Panc1 (cell line): Measurements from ENCODE around the gene FOXD1. TPM values are rescaled to one million over a fixed set of nuclear protein-coding genes. Genes with fewer than 3 reads are reported as not detected.
A peak's percentile ranks its signal among the peaks of the same experiment; 100 is the strongest.

ENCODE experiments used
- ATAC-seq: fragments of 200-7000 bp; cut with Tn5 transposase; 2 replicates; pipeline ENCODE4 v1.9.1; 2020; ENCODE audit warnings: mild to moderate bottlenecking, moderate library complexity
- BruUV-seq: library from RNA; stranded (reverse); fragments of 400-500 nt; replicated peaks from 2 replicates; lab custom pipeline; 2021; lab: Mats Ljungman, UMichigan
- CTCF ChIA-PET: fragments of 300-600 bp; sonication (Branson Sonifier 250); formaldehyde crosslinking; loops from one replicate; lab custom pipeline; 2022; ENCODE audit warnings: antibody characterized with exemption; lab: Charles Lee
- POLR2A ChIA-PET: fragments of 300-600 bp; sonication (Branson Sonifier 250); formaldehyde crosslinking; loops from one replicate; lab custom pipeline; 2022; ENCODE audit warnings: antibody characterized with exemption; lab: Charles Lee
- DNase-seq: peaks from one replicate; pipeline ENCODE4 v3.0.0-alpha.2; 2010; ENCODE audit warnings: low read depth, low spot score
- H3K27ac ChIP-seq: 2 replicates; pipeline ENCODE4 v1.5.1; 2011; ENCODE audit warnings: mild to moderate bottlenecking, low read length, inconsistent platforms
- H3K27me3 ChIP-seq: fragments of 200-500 bp; sonication (Bioruptor generic); 2 replicates; pipeline ENCODE4 v1.6.0; 2014; ENCODE audit warnings: low read length, inconsistent platforms; ENCODE audit not compliant: control insufficient read depth, insufficient read depth
- H3K36me3 ChIP-seq: fragments of 200-500 bp; sonication (Bioruptor generic); 2 replicates; pipeline ENCODE4 v1.5.1; 2014; ENCODE audit warnings: inconsistent platforms, mild to moderate bottlenecking, low read length, moderate library complexity; ENCODE audit not compliant: control insufficient read depth, insufficient read depth
- H3K4me1 ChIP-seq: 2 replicates; pipeline ENCODE4 v1.5.1; 2011; ENCODE audit warnings: inconsistent platforms, mild to moderate bottlenecking, low read length, moderate library complexity; ENCODE audit not compliant: control insufficient read depth, insufficient read depth
- H3K4me3 ChIP-seq, 2 experiments: 2 replicates each; pipeline ENCODE4 v1.5.1; 2011 to 2012; ENCODE audit warnings: low read depth in 2 of 2, low read length in 2 of 2, mild to moderate bottlenecking in 2 of 2, inconsistent platforms in 1 of 2, moderate library complexity in 1 of 2
- H3K9me3 ChIP-seq: fragments of 200-500 bp; sonication (Bioruptor generic); 2 replicates; pipeline ENCODE4 v1.5.1; 2014; ENCODE audit warnings: low read depth, mild to moderate bottlenecking, inconsistent platforms, low read length, moderate library complexity; ENCODE audit not compliant: control insufficient read depth, insufficient read depth
- CTCF ChIP-seq: fragments of 450-650 bp; IDR thresholded peaks from 2 replicates; pipeline ENCODE4 v1.5.1; 2017; ENCODE audit warnings: mild to moderate bottlenecking
- POLR2AphosphoS5 ChIP-seq: IDR thresholded peaks from 2 replicates; pipeline ENCODE4 v1.6.1; 2012; ENCODE audit warnings: mild to moderate bottlenecking, low read depth, low read length, moderate library complexity
- REST ChIP-seq, 2 experiments: IDR thresholded peaks; 2 replicates each; pipeline ENCODE4 v1.6.1; 2011 to 2012; ENCODE audit warnings: low read depth in 2 of 2, control low read depth in 1 of 2, low read length in 1 of 2, mild to moderate bottlenecking in 1 of 2, moderate library complexity in 1 of 2; ENCODE audit not compliant: insufficient read depth in 1 of 2
- SIN3A ChIP-seq: IDR thresholded peaks from 2 replicates; pipeline ENCODE4 v1.6.1; 2012; ENCODE audit warnings: low read depth, mild to moderate bottlenecking, low read length, moderate library complexity, borderline replicate concordance; ENCODE audit not compliant: insufficient read depth
- TCF7L2 ChIP-seq: IDR thresholded peaks from 2 replicates; pipeline ENCODE4 v1.6.1; 2011; ENCODE audit warnings: mild to moderate bottlenecking, low read depth, low read length, inconsistent platforms
- in situ Hi-C: cut with HindIII; loops from 2 replicates; pipeline ENCODE4 v1.10.0; 2016; ENCODE audit warnings: low sequenced_read_pairs, low pct_unique_long_range_greater_than_20kb
- intact Hi-C: fragments of 100-400 bp; cut with micrococcal nuclease; formaldehyde crosslinking; loops from one replicate; pipeline ENCODE4 v1.10.0; 2022; ENCODE audit not compliant: unreplicated experiment
- total RNA-seq: library from RNA; stranded (reverse); gene quantifications from one replicate; pipeline ENCODE4 v1.2.1, GENCODE V29; 2021; ENCODE audit not compliant: unreplicated experiment

The FOXD1 gene
- total RNA-seq, 1 experiment from 2014 or later, result 63.3 TPM

GRCh38 chr5:73420666-73421065, 27.9 kb downstream of the FOXD1 start:
- H3K27me3 ChIP-seq, result no peaks in the 10 kb centered on the region
- no peak overlapping the region for H3K4me3 ChIP-seq
- ChIA-PET CTCF (no interaction called here), POLR2A (no interaction called here)
- no peaks in the 10 kb centered on the region for H3K36me3 ChIP-seq
- H3K9me3 ChIP-seq, result no peaks in the 10 kb centered on the region
- DNase-seq (no peak), ATAC-seq (no peak)
- BruUV-seq, result no TSS peak
- H3K27ac ChIP-seq, result no peak overlapping the region
- H3K4me1 ChIP-seq, result peaks cover 28% of the 10 kb centered on the region
- intact Hi-C loops (no loop called here), in situ Hi-C loops (no loop called here)
- TF ChIP-seq CTCF (no peak), POLR2AphosphoS5 (no peak), TCF7L2 (no peak), REST (IDR thresholded peaks at IDR 0.05; ENCODE audit: insufficient read depth in 1 of 2, low read depth in 2 of 2, low read length in 1 of 2) (no peak), SIN3A (no peak)

GRCh38 chr5:73419465-73420390, 28.8 kb downstream of the FOXD1 start:
- DNase-seq, result no peak
- no TSS peak for BruUV-seq
- Histone ChIP-seq H3K4me1 (peaks cover 28% of the 10 kb centered on the region), H3K9me3 (no peaks in the 10 kb centered on the region), H3K4me3 (peak overlapping the region; percentile 2 to 26; a peak in 3 of 4 replicates), H3K36me3 (no peaks in the 10 kb centered on the region), H3K27ac (peak overlapping the region; percentile 41; the same call in 1 of the 2 replicates), H3K27me3 (no peaks in the 10 kb centered on the region)
- ChIA-PET POLR2A (no interaction called here), CTCF (no interaction called here)
- TF ChIP-seq TCF7L2, result no peak
- TF ChIP-seq POLR2AphosphoS5, result no peak
- no peak for TF ChIP-seq SIN3A
- no peak for TF ChIP-seq REST (IDR thresholded peaks at IDR 0.05; ENCODE audit: insufficient read depth in 1 of 2, low read depth in 2 of 2, low read length in 1 of 2)
- TF ChIP-seq CTCF, result no peak
- intact Hi-C loops, result no loop called here
- peak; percentile 46 for ATAC-seq
- in situ Hi-C loops, result no loop called here
